CD14-positive monocyte (primary cell): ENCODE data around the gene CTBP2. TPM values are rescaled to one million over a fixed set of nuclear protein-coding genes. Genes with fewer than 3 reads are reported as not detected.

ENCODE experiments used
- DNase-seq, 3 donors: peaks; one replicate each; pipeline ENCODE4 v3.0.0-alpha.2; 2011 to 2022
- H2AFZ ChIP-seq: 2 replicates; pipeline ENCODE4 v1.6.0; 2012; ENCODE audit warnings: mild to moderate bottlenecking, low read depth, low read length, inconsistent platforms; ENCODE audit not compliant: insufficient read depth, poor library complexity, severe bottlenecking
- H3K27ac ChIP-seq, 2 donors: 1 replicate in 1 of 2; 2 replicates in 1 of 2; pipeline ENCODE4 v1.5.1; 2012 to 2013; ENCODE audit warnings: low read length in 2 of 2, control low read depth in 1 of 2, inconsistent platforms in 1 of 2, low read depth in 1 of 2, mild to moderate bottlenecking in 1 of 2
- H3K27me3 ChIP-seq, 2 donors: one replicate each; pipeline versions ENCODE4 v1.6.0 to v1.6.1; 2011 to 2013; ENCODE audit warnings: low read length in 2 of 2; ENCODE audit not compliant: control insufficient read depth in 2 of 2, insufficient read depth in 2 of 2
- H3K36me3 ChIP-seq, 2 donors: replicated peaks in 1 of 2; 1 replicate in 1 of 2; 2 replicates in 1 of 2; pipeline versions ENCODE4 v1.5.1 to v1.6.1; 2012 to 2013; ENCODE audit warnings: low read length in 2 of 2, control low read depth in 1 of 2, inconsistent platforms in 1 of 2, mild to moderate bottlenecking in 1 of 2; ENCODE audit not compliant: insufficient read depth in 2 of 2, control insufficient read depth in 1 of 2
- H3K4me1 ChIP-seq, 2 donors: 1 replicate in 1 of 2; 2 replicates in 1 of 2; pipeline versions ENCODE4 v1.5.1 to v1.6.1; 2012 to 2013; ENCODE audit warnings: low read length in 2 of 2, control low read depth in 1 of 2, inconsistent platforms in 1 of 2, mild to moderate bottlenecking in 1 of 2, moderate library complexity in 1 of 2; ENCODE audit not compliant: insufficient read depth in 2 of 2, control insufficient read depth in 1 of 2
- H3K4me2 ChIP-seq: replicated peaks from 2 replicates; pipeline ENCODE3; 2012; ENCODE audit warnings: low read length, moderate library complexity, mild to moderate bottlenecking; ENCODE audit not compliant: poor library complexity, severe bottlenecking; ENCODE audit errors: extremely low read depth
- H3K4me3 ChIP-seq, 3 experiments: fragments of 200-600 bp in 1 of 3; sonication (generic) in 1 of 3; replicated peaks in 1 of 3; 1 replicate in 2 of 3; 2 replicates in 1 of 3; pipeline ENCODE4 v1.5.1; 2011 to 2013; ENCODE audit warnings: low read length in 3 of 3, mild to moderate bottlenecking in 3 of 3, control low read depth in 2 of 3, low read depth in 2 of 3, inconsistent platforms in 1 of 3, moderate library complexity in 1 of 3
- H3K79me2 ChIP-seq: 2 replicates; pipeline ENCODE4 v1.6.0; 2012; ENCODE audit warnings: mild to moderate bottlenecking, control low read depth, inconsistent platforms, low read length, moderate library complexity; ENCODE audit not compliant: insufficient read depth
- H3K9ac ChIP-seq: 2 replicates; pipeline ENCODE4 v1.6.0; 2017; ENCODE audit warnings: low read length, mild to moderate bottlenecking; ENCODE audit not compliant: insufficient read depth, poor library complexity, severe bottlenecking
- H3K9me3 ChIP-seq, 2 donors: replicated peaks in 1 of 2; 1 replicate in 1 of 2; 2 replicates in 1 of 2; pipeline versions ENCODE4 v1.5.1 to v1.6.1; 2012 to 2013; ENCODE audit warnings: low read length in 2 of 2, control low read depth in 1 of 2; ENCODE audit not compliant: control insufficient read depth in 1 of 2, insufficient read depth in 1 of 2
- H4K20me1 ChIP-seq: 2 replicates; pipeline ENCODE4 v1.6.0; 2012; ENCODE audit warnings: mild to moderate bottlenecking, low read length, control low read depth, moderate library complexity; ENCODE audit not compliant: insufficient read depth
- H3K27ac Mint-ChIP-seq, 7 donors: one replicate each; pipeline ENCODE4 v1.8.0; 2020; ENCODE audit warnings: mild to moderate bottlenecking in 7 of 7, mixed read lengths in 7 of 7, moderate library complexity in 6 of 7, inconsistent platforms in 2 of 7
- H3K27me3 Mint-ChIP-seq, 3 donors: one replicate each; pipeline ENCODE4 v1.8.0; 2021 to 2022; ENCODE audit warnings: low read depth in 3 of 3, mild to moderate bottlenecking in 3 of 3, mixed read lengths in 3 of 3, moderate library complexity in 3 of 3, inconsistent platforms in 1 of 3
- H3K36me3 Mint-ChIP-seq, 2 donors: one replicate each; pipeline ENCODE4 v1.8.0; 2020; ENCODE audit warnings: mixed read lengths in 2 of 2, inconsistent platforms in 1 of 2, mild to moderate bottlenecking in 1 of 2
- H3K4me1 Mint-ChIP-seq: one replicate; pipeline ENCODE4 v1.8.0; 2020; ENCODE audit warnings: mild to moderate bottlenecking, mixed read lengths
- H3K4me3 Mint-ChIP-seq, 2 donors: one replicate each; pipeline ENCODE4 v1.8.0; 2020; ENCODE audit warnings: mild to moderate bottlenecking in 2 of 2, mixed read lengths in 2 of 2, moderate library complexity in 1 of 2
- H3K9me3 Mint-ChIP-seq, 7 donors: one replicate each; pipeline ENCODE4 v1.8.0; 2020 to 2022; ENCODE audit warnings: mixed read lengths in 7 of 7, mild to moderate bottlenecking in 6 of 7, moderate library complexity in 6 of 7, inconsistent platforms in 2 of 7
- CTCF ChIP-seq: fragments of 200-600 bp; IDR thresholded peaks from one replicate; pipeline ENCODE4 v1.8.0; 2022; ENCODE audit warnings: antibody characterized with exemption, mild to moderate bottlenecking
- WGBS: methylation state at CpG from one replicate; pipeline ENCODE4 v1.1.5; 2013; ENCODE audit warnings: missing lambda C conversion rate; ENCODE audit not compliant: insufficient coverage; 5-methylcytosine and 5-hydroxymethylcytosine counted together
- intact Hi-C, 2 donors: fragments of 100-400 bp; cut with micrococcal nuclease; formaldehyde crosslinking; loops; one replicate each; pipeline versions ENCODE4 v1.15.0 to v1.15.1; 2023
- polyA plus RNA-seq, 3 donors: library from polyadenylated mRNA; depleted of rRNA in 1 of 3; unstranded in 2 of 3; stranded (reverse) in 1 of 3; fragments of 300-500 nt in 2 of 3; fragments of >200 nt in 1 of 3; fragmentation: Illumina TruSeq in 2 of 3; gene quantifications; 1 replicate in 2 of 3; 2 replicates in 1 of 3; pipeline ENCODE4 v1.2.3, GENCODE V29; 2012 to 2021

Gene CTBP2
- polyA plus RNA-seq, 3 donors = 40.9 to 87.1 (median 41.1) TPM

GRCh38 chr10:124952123-124952522 lies 208.2 kb downstream of the CTBP2 start:
- H3K27me3 ChIP-seq = no peaks in the 10 kb centered on the region
- H3K36me3 ChIP-seq = peaks cover 0 to 18% of the 10 kb centered on the region in 2 donors
- H3K4me3 ChIP-seq = no peak overlapping the region
- intact Hi-C loops = no loop called here
- peaks cover 76% of the 10 kb centered on the region for H3K79me2 ChIP-seq
- Mint-ChIP-seq H3K9me3 (peaks cover 0 to 2% (median 0%) of the 10 kb centered on the region in 7 donors), H3K27ac (peak overlapping the region in 1 of 7 donors; percentile 9), H3K4me1 (peaks cover 9% of the 10 kb centered on the region), H3K27me3 (peaks cover 0 to 1% (median 0%) of the 10 kb centered on the region in 3 donors), H3K36me3 (peaks cover 26 to 27% of the 10 kb centered on the region in 2 donors), H3K4me3 (no peak overlapping the region)
- DNase-seq = no peak
- no peak overlapping the region for H3K4me2 ChIP-seq
- no peak overlapping the region for H3K27ac ChIP-seq
- no peak overlapping the region for H3K9ac ChIP-seq
- peaks cover 76% of the 10 kb centered on the region for H4K20me1 ChIP-seq
- H2AFZ ChIP-seq = no peak overlapping the region
- H3K9me3 ChIP-seq = no peaks in the 10 kb centered on the region
- peaks cover 6 to 9% of the 10 kb centered on the region in 2 donors for H3K4me1 ChIP-seq
- WGBS = 80% methylated on average over 4 of the region's 6 CpGs
- no peak for TF ChIP-seq CTCF

- Histone ChIP-seq H3K4me3 (no peak overlapping the region), H3K27me3 (no peaks in the 10 kb centered on the region), H3K9me3 (no peaks in the 10 kb centered on the region), H3K9ac (no peak overlapping the region), H3K36me3 (peaks cover 4 to 30% of the 10 kb centered on the region in 2 donors), H3K27ac (no peak overlapping the region), H4K20me1 (peaks cover 89% of the 10 kb centered on the region), H2AFZ (no peak overlapping the region), H3K79me2 (peaks cover 91% of the 10 kb centered on the region), H3K4me2 (no peak overlapping the region), H3K4me1 (no peaks in the 10 kb centered on the region)
- Mint-ChIP-seq H3K36me3 (peaks cover 26 to 29% of the 10 kb centered on the region in 2 donors), H3K4me1 (peaks cover 2% of the 10 kb centered on the region), H3K9me3 (no peaks in the 10 kb centered on the region), H3K27me3 (peaks cover 0 to 1% (median 0%) of the 10 kb centered on the region in 3 donors), H3K4me3 (no peak overlapping the region), H3K27ac (no peak overlapping the region)
- WGBS = 100% methylated on average over 1 of the region's 5 CpGs
- no peak for TF ChIP-seq CTCF
- intact Hi-C loops = no loop called here
- no peak for DNase-seq
These were observed 210.8 kb downstream of the CTBP2 start for GRCh38 chr10:124949543-124949942.
